WERI-Rb-1 (cell line): ENCODE measurements around the gene RAB30.

Experiments
- DNase-seq: peaks from one replicate; pipeline ENCODE4 v3.0.0-alpha.2; 2020
- H3K27ac ChIP-seq: fragments of 250-450 bp; sonication (Bioruptor Pico); 2 replicates; pipeline ENCODE4 v1.5.1; 2020; ENCODE audit warnings: mild to moderate bottlenecking, moderate library complexity
- H3K27me3 ChIP-seq: fragments of 250-450 bp; sonication (Bioruptor Pico); 2 replicates; pipeline ENCODE4 v1.5.1; 2021; ENCODE audit warnings: mild to moderate bottlenecking, low read depth, moderate library complexity; ENCODE audit not compliant: insufficient read depth, severe bottlenecking
- H3K36me3 ChIP-seq: fragments of 250-450 bp; sonication (Bioruptor Pico); 2 replicates; pipeline ENCODE4 v1.5.1; 2020; ENCODE audit warnings: mild to moderate bottlenecking, moderate library complexity
- H3K4me3 ChIP-seq: 2 replicates; pipeline ENCODE4 v1.5.1; 2011; ENCODE audit warnings: low read depth, mild to moderate bottlenecking, control low read depth, low read length
- H3K9me3 ChIP-seq: fragments of 250-450 bp; sonication (Bioruptor Pico); 2 replicates; pipeline ENCODE4 v1.5.1; 2021; ENCODE audit warnings: mild to moderate bottlenecking, moderate library complexity; ENCODE audit not compliant: severe bottlenecking
- TF ChIP-seq, protein P1 (sequence below): IDR thresholded peaks from 2 replicates; pipeline ENCODE4 v1.5.1; 2011; ENCODE audit warnings: low read depth, mild to moderate bottlenecking, control low read depth, inconsistent platforms, low read length

RAB30 gene

DNA sequence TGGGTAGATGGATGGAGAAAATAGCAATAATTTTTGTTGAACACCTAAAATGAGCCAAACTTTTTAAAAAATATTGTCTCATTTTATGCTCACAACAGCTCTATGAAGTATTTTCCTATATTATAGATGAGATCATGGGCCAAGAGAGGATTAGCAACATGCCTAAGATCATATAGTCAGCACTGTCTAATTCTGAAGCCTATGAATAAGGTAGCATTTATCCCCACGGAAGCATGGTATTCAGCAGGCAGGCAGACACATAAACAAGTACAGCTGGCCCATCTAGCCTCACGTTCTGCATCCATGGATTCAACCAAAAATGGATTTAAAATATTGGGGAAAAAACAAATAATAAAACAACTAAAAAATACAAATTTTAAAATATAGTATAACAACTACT, 21.9 kb upstream of the RAB30 start:
- Histone ChIP-seq H3K9me3 (no peaks in the 10 kb centered on the region), H3K27me3 (no peaks in the 10 kb centered on the region), H3K4me3 (no peak overlapping the region), H3K27ac (no peak overlapping the region), H3K36me3 (no peaks in the 10 kb centered on the region)
- DNase-seq = no peak
- TF ChIP-seq, protein P1, sequence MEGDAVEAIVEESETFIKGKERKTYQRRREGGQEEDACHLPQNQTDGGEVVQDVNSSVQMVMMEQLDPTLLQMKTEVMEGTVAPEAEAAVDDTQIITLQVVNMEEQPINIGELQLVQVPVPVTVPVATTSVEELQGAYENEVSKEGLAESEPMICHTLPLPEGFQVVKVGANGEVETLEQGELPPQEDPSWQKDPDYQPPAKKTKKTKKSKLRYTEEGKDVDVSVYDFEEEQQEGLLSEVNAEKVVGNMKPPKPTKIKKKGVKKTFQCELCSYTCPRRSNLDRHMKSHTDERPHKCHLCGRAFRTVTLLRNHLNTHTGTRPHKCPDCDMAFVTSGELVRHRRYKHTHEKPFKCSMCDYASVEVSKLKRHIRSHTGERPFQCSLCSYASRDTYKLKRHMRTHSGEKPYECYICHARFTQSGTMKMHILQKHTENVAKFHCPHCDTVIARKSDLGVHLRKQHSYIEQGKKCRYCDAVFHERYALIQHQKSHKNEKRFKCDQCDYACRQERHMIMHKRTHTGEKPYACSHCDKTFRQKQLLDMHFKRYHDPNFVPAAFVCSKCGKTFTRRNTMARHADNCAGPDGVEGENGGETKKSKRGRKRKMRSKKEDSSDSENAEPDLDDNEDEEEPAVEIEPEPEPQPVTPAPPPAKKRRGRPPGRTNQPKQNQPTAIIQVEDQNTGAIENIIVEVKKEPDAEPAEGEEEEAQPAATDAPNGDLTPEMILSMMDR = no peak

DNA sequence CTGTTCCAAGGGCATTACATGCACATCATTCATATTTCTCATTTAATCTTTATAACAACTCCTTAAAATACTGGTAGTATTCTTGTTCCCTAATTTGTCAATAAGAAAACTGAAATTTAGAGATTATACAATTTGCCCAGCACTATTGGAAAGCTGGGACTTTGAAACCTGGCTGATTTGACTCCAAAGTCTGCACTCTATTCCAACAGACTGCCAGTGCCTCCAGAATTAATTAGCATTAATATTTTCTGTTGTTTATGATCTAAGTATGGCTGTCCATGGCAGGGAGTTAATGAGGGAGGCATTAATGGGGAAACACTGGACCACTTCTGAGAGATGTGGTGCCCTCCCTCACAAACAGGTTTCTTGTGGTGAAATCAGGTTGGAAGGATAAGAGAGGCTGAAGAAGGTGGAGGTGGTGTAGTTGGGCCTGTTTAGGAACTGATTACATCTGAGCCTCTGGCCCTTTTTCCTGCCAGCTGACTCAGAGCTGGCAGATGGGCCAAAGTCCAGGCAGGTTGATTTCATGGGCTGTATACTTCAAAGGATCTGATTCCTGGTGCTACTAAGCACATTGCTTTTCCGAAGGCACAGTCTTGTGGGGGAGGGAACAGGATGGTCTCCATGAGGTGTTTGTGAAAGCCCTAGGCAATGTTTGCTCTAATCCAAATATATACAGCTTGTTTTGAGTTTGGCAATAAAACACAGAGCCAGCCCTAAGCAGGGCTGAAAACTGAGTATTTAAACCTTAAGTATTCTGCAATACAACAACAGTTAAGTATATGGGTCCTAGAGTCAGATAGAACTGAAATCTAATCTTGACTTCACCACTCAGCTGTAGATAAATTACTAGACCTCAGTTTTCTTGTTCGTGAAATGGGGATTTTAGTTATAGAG, 21.0 kb upstream of the RAB30 start:
- peak; percentile 49 for DNase-seq
- TF ChIP-seq, protein P1 = no peak
- H3K4me3 ChIP-seq = no peak overlapping the region
- no peaks in the 10 kb centered on the region for H3K9me3 ChIP-seq
- no peaks in the 10 kb centered on the region for H3K36me3 ChIP-seq
- H3K27ac ChIP-seq = no peak overlapping the region; the same call in 1 of the 2 replicates
- no peaks in the 10 kb centered on the region for H3K27me3 ChIP-seq

DNA sequence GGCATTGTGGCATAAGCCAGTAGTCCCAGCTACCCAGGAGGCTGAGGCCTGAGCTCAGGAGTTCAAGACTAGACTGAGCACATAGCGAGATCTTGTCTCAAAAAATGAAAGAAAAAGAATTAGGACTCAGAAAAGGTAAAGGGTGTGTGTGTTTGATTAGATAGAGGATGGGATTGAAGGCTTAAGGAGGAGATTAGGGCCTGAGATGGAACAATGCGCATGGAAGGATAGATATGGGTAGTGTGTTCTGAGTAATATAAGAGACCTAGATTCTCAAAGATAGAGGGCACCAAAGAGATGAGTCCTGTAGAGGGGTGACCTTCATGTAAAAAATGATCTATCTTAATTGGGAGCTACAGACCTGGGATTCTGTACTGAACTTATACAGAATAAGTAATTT, 17.3 kb upstream of the RAB30 start:
- no peak overlapping the region for H3K4me3 ChIP-seq
- H3K27ac ChIP-seq = no peak overlapping the region
- H3K36me3 ChIP-seq = no peaks in the 10 kb centered on the region
- no peak for DNase-seq
- no peaks in the 10 kb centered on the region for H3K9me3 ChIP-seq
- TF ChIP-seq, protein P1 = no peak
- no peaks in the 10 kb centered on the region for H3K27me3 ChIP-seq

DNA sequence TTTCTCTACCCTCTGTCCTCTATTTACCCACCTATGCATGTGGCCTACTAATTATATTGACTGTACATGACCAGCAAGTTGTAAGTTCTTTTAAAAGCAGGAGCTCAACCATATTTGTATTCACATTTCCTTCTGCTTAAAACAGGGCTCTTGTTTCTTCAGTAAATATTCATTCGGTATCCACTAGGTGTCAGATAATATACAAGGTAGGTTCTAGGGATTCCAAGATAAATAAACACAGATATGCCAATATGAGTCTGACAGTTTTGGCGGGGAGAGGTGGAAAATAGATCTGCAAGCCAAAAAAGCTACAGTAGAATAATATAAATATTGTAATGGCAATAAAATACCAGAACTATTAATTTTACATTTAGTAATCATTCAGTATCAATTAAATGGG, 15.3 kb upstream of the RAB30 start:
- Histone ChIP-seq H3K9me3 (no peaks in the 10 kb centered on the region), H3K36me3 (peaks cover 4% of the 10 kb centered on the region), H3K27ac (no peak overlapping the region), H3K4me3 (no peak overlapping the region), H3K27me3 (no peaks in the 10 kb centered on the region)
- TF ChIP-seq, protein P1 = no peak
- no peak for DNase-seq

DNA sequence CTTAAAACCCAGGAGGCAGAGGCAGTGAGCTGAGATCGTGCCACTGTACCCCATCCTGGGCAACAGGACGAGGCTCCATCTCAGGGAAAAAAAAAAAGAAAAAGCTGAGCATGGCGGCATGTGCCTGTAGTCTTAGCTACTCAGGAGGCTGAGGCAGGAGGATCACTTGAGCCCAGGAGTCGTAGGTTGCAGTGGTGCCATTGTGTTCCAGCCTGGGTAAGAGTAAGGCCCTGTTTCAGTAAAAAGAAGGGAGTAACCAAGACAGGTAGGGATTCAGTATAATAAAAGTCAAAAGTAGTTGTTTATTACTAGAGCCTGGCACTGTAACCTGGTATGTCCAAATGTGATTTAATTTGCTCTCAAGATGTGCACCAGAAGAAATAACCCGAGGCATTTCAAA, 8.1 kb upstream of the RAB30 start:
- Histone ChIP-seq H3K9me3 (no peaks in the 10 kb centered on the region), H3K27me3 (no peaks in the 10 kb centered on the region), H3K4me3 (no peak overlapping the region), H3K27ac (no peak overlapping the region), H3K36me3 (peaks cover 21% of the 10 kb centered on the region)
- TF ChIP-seq, protein P1 = no peak
- no peak for DNase-seq

DNA sequence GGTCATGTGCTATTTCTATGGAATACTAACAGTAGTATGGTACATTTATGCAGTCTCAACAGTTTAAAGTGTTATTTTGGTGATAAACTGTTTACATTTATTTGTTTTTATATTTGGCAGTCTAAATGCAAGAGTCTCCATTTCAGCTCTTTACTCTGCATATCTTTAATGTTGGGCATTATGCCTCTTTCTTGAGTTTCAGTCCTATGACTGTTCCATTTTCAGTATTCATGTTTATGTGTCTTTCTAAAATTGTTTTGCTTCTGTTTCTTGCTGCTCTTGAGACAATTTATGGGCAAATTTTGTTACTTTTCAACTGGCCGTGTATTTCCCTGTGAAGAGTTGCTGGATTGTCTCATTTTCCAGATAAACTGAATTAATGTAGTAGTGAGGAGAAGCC, 6.6 kb upstream of the RAB30 start:
- no peak overlapping the region for H3K4me3 ChIP-seq
- TF ChIP-seq, protein P1 = no peak
- H3K36me3 ChIP-seq = peaks cover 35% of the 10 kb centered on the region
- no peak overlapping the region for H3K27ac ChIP-seq
- no peaks in the 10 kb centered on the region for H3K27me3 ChIP-seq
- no peak for DNase-seq
- no peaks in the 10 kb centered on the region for H3K9me3 ChIP-seq
